MCF 10A (cell line): ENCODE data around the gene PALD1. TPM values are rescaled to one million over a fixed set of nuclear protein-coding genes. Genes with fewer than 3 reads are reported as not detected.
A peak's percentile ranks its signal among the peaks of the same experiment; 100 is the strongest.

Source experiments
- BruUV-seq: library from RNA; stranded (reverse); fragments of 400-500 nt; replicated peaks from 2 replicates; lab custom pipeline; 2021; lab: Mats Ljungman, UMichigan
- CTCF ChIA-PET: fragments of 300-600 bp; sonication (Branson Sonifier 250); formaldehyde crosslinking; extraction: SDS; loops from one replicate; lab custom pipeline; 2021; ENCODE audit warnings: antibody characterized with exemption, inconsistent platforms; lab: Yijun Ruan, JAX
- POLR2A ChIA-PET: fragments of 300-600, 350-650 bp; sonication (Branson Sonifier 250); formaldehyde crosslinking; extraction: SDS; loops from one replicate; lab custom pipeline; 2020; ENCODE audit warnings: antibody characterized with exemption, inconsistent platforms; lab: Yijun Ruan, JAX
- DNase-seq: peaks from one replicate; pipeline ENCODE4 v3.0.0-alpha.2; 2018; ENCODE audit not compliant: unreplicated experiment
- H3K27ac Mint-ChIP-seq: one replicate; pipeline ENCODE4 v1.8.0; 2022; ENCODE audit warnings: mild to moderate bottlenecking, low read depth, mixed read lengths; ENCODE audit not compliant: unreplicated experiment
- H3K27me3 Mint-ChIP-seq: one replicate; pipeline ENCODE4 v1.8.0; 2022; ENCODE audit warnings: mixed read lengths; ENCODE audit not compliant: insufficient read depth, unreplicated experiment
- H3K36me3 Mint-ChIP-seq: one replicate; pipeline ENCODE4 v1.8.0; 2022; ENCODE audit warnings: mild to moderate bottlenecking, moderate library complexity, mixed read lengths; ENCODE audit not compliant: insufficient read depth, unreplicated experiment
- H3K4me1 Mint-ChIP-seq: one replicate; pipeline ENCODE4 v1.8.0; 2022; ENCODE audit warnings: mixed read lengths; ENCODE audit not compliant: insufficient read depth, unreplicated experiment
- H3K4me3 Mint-ChIP-seq: one replicate; pipeline ENCODE4 v1.8.0; 2022; ENCODE audit warnings: mild to moderate bottlenecking, moderate library complexity, mixed read lengths; ENCODE audit not compliant: unreplicated experiment
- H3K9me3 Mint-ChIP-seq: one replicate; pipeline ENCODE4 v1.8.0; 2022; ENCODE audit warnings: mixed read lengths; ENCODE audit not compliant: unreplicated experiment
- intact Hi-C: fragments of 100-400 bp; cut with micrococcal nuclease; formaldehyde crosslinking; loops from 2 replicates; pipeline ENCODE4 v1.14.1; 2022
- total RNA-seq: library from RNA; stranded (reverse); gene quantifications from 2 replicates; pipeline ENCODE4 v1.2.3, GENCODE V29; 2022
- TF ChIP-seq, protein P1 (sequence below): fragments of 200-600 bp; IDR thresholded peaks from one replicate; pipeline ENCODE4 v1.8.0; 2022; ENCODE audit warnings: antibody characterized with exemption, mild to moderate bottlenecking; ENCODE audit not compliant: unreplicated experiment

The PALD1 gene
- total RNA-seq, 1 experiment from 2014 or later: 0.12 TPM

GRCh38 chr10:70573599-70574506, 95.3 kb downstream of the PALD1 start:
- BruUV-seq: no TSS peak
- H3K36me3 Mint-ChIP-seq: no peaks in the 10 kb centered on the region
- no peaks in the 10 kb centered on the region for H3K27me3 Mint-ChIP-seq
- no peak for DNase-seq
- H3K27ac Mint-ChIP-seq: no peak overlapping the region
- H3K9me3 Mint-ChIP-seq: no peaks in the 10 kb centered on the region
- POLR2A ChIA-PET: interaction anchor here (0.6 kb wide), 1 partner anchor 285 kb away, joined by 3 read pairs; no protein-coding TSS in a partner anchor
- intact Hi-C loops: no loop called here
- peaks cover 30% of the 10 kb centered on the region for H3K4me1 Mint-ChIP-seq
- TF ChIP-seq, protein P1, sequence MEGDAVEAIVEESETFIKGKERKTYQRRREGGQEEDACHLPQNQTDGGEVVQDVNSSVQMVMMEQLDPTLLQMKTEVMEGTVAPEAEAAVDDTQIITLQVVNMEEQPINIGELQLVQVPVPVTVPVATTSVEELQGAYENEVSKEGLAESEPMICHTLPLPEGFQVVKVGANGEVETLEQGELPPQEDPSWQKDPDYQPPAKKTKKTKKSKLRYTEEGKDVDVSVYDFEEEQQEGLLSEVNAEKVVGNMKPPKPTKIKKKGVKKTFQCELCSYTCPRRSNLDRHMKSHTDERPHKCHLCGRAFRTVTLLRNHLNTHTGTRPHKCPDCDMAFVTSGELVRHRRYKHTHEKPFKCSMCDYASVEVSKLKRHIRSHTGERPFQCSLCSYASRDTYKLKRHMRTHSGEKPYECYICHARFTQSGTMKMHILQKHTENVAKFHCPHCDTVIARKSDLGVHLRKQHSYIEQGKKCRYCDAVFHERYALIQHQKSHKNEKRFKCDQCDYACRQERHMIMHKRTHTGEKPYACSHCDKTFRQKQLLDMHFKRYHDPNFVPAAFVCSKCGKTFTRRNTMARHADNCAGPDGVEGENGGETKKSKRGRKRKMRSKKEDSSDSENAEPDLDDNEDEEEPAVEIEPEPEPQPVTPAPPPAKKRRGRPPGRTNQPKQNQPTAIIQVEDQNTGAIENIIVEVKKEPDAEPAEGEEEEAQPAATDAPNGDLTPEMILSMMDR: no peak
- CTCF ChIA-PET: interaction anchor here (0.6 to 1.3 kb wide), 2 partner anchors 23 to 111 kb away, joined by 3 read pairs; no protein-coding TSS in a partner anchor
- H3K4me3 Mint-ChIP-seq: no peak overlapping the region

DNA sequence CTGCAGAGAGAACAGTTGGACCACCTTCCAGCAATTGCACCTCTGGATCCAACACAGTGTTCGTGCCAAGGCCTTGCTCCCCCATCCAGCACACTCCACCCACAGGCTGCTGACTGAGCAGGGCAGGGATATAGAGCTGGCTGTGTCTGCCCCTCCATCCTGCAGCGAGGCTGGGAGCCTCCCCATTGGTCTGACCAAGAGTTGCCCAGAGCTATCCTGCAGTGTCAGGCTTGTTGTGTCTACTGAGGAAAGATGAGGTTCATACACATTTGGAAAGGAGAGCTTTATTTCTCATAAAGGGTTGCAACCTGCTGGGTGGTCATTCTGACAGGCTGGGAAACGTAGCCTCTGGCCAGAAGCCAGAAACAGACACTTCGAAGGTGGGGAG, 96.9 kb downstream of the PALD1 start:
- no peaks in the 10 kb centered on the region for H3K9me3 Mint-ChIP-seq
- TF ChIP-seq, protein P1: no peak
- intact Hi-C loops: no loop called here
- H3K4me1 Mint-ChIP-seq: peaks cover 36% of the 10 kb centered on the region
- H3K27me3 Mint-ChIP-seq: no peaks in the 10 kb centered on the region
- no peak for DNase-seq
- ChIA-PET POLR2A (interaction anchor here (0.6 kb wide), 1 partner anchor 279 kb away, joined by 4 read pairs; no protein-coding TSS in a partner anchor), CTCF (interaction anchor here (0.8 to 1.3 kb wide), 2 partner anchors 25 to 110 kb away, joined by 3 to 4 read pairs; no protein-coding TSS in a partner anchor)
- BruUV-seq: no TSS peak
- H3K4me3 Mint-ChIP-seq: no peak overlapping the region
- H3K36me3 Mint-ChIP-seq: no peaks in the 10 kb centered on the region
- H3K27ac Mint-ChIP-seq: no peak overlapping the region

- Mint-ChIP-seq H3K36me3 (no peaks in the 10 kb centered on the region), H3K4me3 (no peak overlapping the region), H3K27ac (no peak overlapping the region), H3K27me3 (no peaks in the 10 kb centered on the region), H3K4me1 (peaks cover 36% of the 10 kb centered on the region), H3K9me3 (no peaks in the 10 kb centered on the region)
- TF ChIP-seq, protein P1: no peak
- CTCF ChIA-PET: interaction anchor here (0.8 to 2.5 kb wide), 4 partner anchors 25 to 328 kb away, joined by 3 to 9 read pairs (median 4); no protein-coding TSS in a partner anchor
- POLR2A ChIA-PET: interaction anchor here (0.6 kb wide), 1 partner anchor 278 kb away, joined by 4 read pairs; no protein-coding TSS in a partner anchor
- DNase-seq: peak; percentile 80
- no TSS peak for BruUV-seq
- intact Hi-C loops: no loop called here
These were observed 97.6 kb downstream of the PALD1 start for GRCh38 chr10:70575874-70576802.
